Lower leg skin (tissue), 3 donors: ENCODE measurements around the gene SEC14L5.

ENCODE experiments used
- POLR2A ChIP-seq, 2 donors: fragments of 450-650 bp; IDR thresholded peaks; one replicate each; pipeline ENCODE4 v1.6.1; 2016 to 2017; ENCODE audit warnings: antibody characterized with exemption in 2 of 2, mild to moderate bottlenecking in 1 of 2, moderate library complexity in 1 of 2
- TF ChIP-seq, protein P1 (sequence below), 3 donors: fragments of 450-650 bp; IDR thresholded peaks; one replicate each; pipeline ENCODE4 v1.5.1; 2016; ENCODE audit warnings: antibody characterized with exemption in 3 of 3, mild to moderate bottlenecking in 3 of 3, moderate library complexity in 2 of 3

DNA sequence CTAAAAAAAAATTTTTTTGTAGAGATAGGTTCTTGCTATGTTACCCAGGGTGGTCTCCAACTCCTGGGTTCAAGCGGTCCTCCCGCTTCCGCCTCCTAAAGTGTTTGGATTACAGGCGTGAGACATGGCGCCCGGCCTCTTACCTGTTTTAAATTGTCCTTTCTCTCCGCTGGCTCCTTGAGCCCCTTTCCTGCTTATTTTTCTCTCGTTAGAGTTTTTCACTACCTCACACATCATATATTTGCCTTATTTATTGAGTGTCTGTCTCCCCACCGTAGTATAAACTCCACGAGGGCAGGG, 760 bp upstream of the SEC14L5 start:
- TF ChIP-seq, protein P1, sequence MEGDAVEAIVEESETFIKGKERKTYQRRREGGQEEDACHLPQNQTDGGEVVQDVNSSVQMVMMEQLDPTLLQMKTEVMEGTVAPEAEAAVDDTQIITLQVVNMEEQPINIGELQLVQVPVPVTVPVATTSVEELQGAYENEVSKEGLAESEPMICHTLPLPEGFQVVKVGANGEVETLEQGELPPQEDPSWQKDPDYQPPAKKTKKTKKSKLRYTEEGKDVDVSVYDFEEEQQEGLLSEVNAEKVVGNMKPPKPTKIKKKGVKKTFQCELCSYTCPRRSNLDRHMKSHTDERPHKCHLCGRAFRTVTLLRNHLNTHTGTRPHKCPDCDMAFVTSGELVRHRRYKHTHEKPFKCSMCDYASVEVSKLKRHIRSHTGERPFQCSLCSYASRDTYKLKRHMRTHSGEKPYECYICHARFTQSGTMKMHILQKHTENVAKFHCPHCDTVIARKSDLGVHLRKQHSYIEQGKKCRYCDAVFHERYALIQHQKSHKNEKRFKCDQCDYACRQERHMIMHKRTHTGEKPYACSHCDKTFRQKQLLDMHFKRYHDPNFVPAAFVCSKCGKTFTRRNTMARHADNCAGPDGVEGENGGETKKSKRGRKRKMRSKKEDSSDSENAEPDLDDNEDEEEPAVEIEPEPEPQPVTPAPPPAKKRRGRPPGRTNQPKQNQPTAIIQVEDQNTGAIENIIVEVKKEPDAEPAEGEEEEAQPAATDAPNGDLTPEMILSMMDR (IDR thresholded peaks at IDR 0.05) = no peak
- no peak for TF ChIP-seq POLR2A (IDR thresholded peaks at IDR 0.05)
